ENCODE measurements around the gene KAT14.
"Not testable (repeated sequence)": the region's sequence is repeated elsewhere in the genome, so short reads cannot be mapped to it uniquely, and the experiment has no call there.

The KAT14 gene

DNA sequence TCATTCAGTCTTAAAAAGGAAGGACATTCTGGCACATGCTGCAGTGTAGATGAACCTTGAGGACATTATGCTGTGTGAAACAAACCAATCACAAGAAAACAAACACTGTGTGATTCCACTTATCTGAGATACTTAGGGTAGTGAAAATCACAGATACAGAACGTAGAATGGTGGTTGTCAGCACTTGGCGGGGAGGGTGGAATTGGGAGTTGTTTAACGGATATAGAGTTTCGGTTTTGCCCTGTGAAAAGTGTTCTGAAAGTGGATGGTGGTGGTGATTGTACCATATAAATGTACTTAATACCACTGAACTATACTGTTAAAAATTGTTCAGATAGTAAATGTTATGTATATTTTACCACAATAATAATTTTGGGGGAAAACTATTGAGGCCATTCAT lies 18.4 kb downstream of the KAT14 start:
- no peak for DNase-seq

DNA sequence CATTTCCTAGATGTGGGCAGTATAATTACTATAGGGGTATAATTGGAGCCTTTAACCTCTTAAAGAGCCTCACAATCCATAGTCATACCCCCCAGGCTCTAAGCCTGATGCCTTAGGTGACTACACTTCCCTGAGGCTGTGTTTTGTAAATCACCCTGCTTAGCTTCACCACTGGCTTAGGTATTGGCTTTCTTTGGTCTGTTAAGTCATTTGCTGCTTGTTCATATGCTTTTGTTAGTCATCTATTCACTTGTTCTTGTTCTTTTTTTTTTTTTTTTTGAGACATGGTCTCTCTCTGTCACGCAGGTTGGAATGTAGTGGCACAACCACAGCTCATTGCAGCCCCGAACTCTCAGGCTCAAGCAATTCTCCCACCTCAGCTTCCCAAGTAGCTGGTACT lies 26.7 kb downstream of the KAT14 start:
- DNase-seq: no peak

DNA sequence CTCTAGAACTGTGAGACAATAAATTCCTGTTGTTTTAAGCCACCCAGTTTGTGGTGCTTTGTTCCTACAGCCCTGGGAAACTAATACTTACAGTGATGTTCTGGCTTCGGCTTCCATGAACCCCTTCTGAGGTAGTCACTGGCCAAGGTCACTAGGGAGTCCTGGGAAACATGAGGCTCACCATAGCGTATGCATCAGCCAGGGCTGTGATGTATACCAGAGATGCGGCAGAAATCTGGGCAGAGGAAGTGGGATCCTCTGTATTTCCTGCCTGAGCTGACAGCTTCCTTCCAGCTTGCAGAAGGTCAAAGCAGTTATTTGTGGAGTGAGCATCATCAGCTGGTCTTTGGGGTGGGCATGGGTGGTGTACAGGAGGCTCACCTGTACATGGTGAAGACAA lies 27.9 kb downstream of the KAT14 start:
- DNase-seq: no peak

DNA sequence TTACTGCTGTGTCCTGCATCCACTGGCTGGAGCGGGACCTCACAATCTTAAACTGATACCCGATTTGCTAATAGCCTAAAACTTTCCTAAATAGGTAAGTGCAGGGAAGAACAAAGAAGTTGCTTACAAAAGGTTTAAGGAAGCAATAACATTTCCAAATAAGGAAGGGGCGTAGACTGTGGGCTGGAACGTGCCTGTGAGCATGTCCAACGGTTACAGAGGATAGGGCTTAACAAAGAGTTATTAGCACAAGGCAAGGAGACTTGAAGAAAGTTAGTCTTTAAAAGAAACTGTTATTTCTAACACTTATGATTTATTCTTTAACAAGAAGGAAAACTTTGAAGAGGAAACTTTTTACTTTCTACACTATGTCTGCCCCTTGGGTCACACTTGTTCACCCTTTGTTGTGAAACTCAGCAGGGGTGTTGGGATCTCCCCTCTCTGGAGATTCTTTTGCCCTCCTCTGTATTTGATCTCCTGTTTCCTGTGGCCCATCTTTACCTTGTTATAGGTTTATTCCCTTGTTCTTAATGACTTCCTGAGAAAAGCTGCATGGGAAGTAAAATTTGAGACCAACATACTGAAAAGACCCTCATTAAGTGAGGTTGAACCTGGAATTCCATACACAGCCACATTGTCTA lies 28.7 kb downstream of the KAT14 start:
- no peak for DNase-seq

DNA sequence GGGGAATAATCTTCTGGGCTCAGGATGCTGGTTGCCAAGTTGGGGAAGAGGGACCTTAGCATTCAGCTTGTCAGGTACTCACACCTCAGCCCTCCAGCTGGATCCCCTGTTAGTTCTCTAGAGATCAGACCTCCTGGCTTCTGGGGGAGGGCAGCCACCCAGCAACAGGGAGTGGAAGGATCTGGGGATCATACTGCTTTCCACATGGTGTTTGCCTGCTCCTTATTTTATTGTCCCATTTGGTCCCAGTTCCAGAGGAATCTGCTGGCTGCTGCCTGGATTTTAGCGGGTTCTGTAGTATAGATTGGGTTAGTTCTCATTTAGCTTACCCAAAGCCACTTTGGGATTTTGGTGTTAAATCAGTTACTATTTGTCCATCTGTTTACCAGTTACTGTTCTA lies 29.3 kb downstream of the KAT14 start:
- DNase-seq: no peak

DNA sequence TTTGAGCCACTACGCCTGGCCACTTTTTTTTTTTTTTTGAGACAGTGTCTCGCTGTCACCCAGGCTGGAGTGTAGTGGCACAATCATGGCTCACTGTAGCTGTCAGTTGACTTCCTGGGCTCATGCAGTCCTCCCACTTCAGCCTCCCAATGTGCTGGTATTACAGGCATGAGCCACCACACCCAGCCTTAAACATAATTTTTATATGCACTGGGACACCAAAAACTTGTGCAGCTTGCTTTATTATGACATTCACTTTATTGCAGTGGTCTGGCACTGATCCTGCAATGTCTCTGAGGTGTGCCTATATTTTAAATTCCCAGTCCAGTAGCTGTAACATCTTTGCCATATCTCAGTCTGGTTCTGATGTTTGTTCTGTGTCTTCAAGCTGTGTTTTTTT lies 34.7 kb downstream of the KAT14 start:
- no peak for DNase-seq

DNA sequence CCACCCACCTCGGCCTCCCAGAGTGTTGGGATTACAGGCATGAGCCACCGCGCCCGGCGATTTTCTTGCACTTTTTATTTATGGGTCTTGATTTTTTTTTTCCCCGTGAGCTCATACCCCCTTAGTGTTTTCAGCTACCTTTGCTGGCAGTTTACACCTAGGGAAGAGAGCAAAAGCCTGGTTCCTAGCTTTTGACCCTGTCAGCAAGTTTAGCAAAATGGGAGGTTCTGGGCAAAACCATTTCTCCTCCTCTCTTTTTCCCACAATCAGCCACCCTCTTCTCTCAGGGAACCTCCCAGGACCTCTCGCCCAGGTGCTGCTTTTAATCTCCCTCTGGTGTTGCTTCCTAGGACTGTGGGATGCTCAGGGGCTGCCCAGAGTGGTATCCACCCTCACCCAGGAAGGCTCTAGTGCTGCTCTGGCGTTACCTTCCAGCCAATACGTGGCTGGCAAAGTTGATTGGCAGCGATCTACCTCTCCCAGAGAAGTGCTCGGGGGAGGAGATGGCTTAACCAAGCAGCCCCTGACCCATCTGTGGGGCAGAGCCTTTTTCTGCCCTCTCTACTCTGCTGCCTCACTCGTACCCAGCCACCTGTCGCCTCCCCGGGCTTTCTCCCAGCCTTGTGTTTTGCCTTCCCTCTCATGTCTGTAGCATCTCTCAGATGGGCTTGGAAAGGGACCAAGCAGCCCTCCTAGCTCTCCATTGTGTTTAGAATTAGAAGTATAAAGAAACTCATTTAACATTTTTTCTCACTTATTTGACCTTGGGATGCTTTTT lies 37.4 kb downstream of the KAT14 start:
- DNase-seq: no peak

DNA sequence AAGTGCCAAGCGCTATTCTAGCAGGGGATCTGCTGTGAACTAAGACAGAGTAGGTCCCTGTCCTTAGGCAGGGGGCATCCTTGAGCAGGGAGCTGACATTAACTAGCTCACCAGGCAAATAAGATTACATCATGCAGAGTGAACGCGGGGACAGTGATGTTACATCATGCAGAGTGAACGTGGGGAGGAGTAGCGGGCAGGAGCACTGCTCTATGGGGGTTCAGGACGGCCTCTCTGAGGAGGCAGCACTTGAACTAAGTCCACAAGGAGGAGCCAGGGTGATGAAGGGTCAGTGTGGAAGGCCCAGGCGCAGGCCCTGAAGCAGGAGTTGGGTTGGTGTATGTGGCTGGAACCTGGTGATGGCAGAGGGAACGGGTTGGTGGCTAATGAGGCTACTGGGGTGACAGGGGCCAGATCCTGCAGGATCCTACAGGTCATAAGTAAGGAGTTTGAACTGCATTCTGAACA lies 38.7 kb downstream of the KAT14 start:
- DNase-seq: no peak

DNA sequence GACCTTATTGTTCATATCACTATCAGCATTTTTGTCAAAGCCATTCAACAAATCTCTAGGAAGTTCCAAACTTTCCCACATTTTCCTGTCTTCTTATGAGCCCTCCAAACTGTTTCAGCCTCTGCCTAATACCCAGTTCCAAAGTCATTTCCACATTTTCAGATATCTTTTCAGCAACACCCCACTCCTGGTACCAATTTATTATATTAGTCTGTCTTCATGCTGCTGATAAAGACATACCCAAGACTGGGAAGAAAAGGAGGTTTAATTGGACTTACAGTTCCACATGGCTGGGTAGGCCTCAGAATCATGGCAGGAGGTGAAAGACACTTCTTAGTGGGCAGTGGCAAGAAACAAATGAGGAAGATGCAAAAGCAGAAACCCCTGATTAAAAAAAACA lies 42.7 kb downstream of the KAT14 start:
- DNase-seq: not testable (repeated sequence)

DNA sequence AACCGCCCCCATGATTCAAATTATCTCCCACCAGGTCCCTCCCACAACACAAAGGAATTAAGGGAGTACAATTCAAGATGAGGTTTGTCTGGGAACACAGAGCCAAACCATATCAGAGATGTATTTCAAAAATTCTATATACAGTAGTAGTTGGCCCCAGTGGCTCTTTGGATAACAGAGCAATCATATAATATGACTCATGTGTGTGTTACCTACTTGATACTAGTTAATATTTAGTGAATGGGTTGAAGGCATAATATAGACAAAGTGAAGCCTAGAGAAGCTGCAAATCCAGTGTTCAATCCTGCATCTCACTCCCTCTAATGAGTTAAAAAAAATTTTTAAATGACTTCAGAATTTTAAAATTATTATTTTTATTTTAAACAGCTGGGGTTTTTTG lies 43.2 kb downstream of the KAT14 start:
- DNase-seq: no peak

DNA sequence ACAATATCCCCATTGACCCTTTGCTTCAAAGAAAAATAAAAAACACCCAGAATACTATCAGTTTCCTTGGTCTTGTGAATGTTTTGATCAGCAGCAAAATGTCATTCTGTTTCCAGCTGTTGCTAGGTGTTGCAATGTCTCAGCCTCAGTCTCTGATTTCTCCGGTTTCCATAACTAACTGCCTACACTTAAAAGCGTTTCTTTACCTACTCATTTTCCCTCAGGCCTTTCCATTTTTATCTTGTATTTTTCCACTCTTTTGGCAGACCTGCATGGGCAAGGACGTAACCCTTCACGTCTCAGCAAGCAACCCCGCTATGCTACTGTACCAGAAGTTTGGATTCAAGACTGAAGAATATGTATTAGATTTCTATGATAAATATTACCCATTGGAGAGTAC lies 49.4 kb downstream of the KAT14 start:
- DNase-seq: no peak

DNA sequence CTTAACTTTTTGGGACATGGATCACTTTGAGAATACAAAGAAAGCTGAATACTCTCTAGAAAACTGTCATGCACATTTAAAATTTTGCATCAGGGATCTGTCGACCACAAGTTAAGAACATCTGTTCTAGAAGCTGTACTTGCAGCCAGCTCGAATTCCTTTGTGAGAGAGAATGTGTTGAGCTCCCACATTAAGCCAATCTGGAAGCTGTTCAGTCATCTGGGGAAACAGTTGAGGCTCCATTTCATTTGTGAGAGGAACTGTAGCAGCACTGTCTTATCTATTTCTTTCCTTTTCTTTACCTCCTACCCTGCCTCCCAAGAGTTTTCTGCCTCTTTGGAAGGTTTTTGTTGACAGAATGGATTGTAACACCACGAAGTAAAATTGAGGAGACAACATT lies 50.8 kb downstream of the KAT14 start:
- no peak for DNase-seq

DNA sequence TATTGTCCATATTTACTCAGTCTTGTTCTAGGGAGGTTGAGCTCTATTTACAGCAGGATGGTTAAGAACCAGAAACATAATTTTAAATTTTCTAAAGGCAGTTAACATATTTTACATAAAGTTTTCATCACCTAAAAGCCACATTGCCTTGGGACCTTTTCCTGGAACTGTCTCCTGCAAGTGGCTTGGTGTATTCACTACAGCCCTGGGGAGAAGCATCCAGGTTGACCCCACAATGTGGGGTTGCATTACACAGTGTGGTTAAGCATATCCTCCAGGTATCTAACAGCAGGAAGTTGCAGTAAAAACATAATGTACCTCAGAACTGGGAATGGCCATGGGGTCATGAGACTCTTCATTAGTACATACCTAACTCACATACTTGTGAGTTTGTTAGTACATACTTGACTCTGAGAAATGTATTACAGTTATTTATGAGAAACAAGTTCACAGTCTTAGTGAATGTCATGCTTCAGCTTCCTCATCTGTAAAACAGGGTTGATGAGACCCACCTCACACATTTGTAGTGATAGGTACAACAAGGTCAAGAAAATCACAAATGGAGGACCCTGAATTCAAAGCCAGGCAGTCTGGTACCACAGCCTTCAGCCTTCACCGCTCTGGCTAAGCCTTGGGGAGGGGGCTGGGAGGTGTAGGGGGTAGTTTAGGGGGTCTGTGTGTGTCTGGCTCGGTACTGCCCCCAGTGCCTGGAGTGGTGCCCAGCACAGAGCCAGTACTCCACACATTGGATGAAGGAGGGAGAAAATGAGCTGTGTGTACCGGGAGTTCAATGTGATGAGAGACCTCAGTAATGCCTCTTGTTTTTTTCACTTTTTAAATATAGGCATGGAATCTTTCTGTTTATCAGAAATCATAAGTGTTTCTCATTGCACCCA lies 52.9 kb downstream of the KAT14 start:
- no peak for DNase-seq

DNA sequence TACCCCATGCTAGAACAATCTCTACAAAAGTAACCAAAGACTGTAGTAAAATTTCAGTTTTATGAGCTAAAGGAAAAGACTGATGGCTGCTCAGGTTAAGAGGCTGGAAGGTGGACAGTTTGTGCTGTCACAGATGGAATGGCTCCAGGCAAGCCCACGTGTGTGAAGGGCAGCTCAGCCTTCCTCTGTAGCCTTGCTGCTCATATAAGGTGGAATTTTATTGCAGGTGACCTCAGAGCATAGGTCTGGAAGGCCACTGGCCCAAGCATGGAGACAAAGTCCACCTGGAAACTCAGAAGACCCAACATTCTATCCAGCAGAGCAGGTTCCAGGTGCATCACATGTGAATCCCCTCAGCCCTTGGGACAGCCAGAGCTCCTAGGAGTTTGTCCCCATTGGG lies 53.6 kb downstream of the KAT14 start:
- no peak for DNase-seq

DNA sequence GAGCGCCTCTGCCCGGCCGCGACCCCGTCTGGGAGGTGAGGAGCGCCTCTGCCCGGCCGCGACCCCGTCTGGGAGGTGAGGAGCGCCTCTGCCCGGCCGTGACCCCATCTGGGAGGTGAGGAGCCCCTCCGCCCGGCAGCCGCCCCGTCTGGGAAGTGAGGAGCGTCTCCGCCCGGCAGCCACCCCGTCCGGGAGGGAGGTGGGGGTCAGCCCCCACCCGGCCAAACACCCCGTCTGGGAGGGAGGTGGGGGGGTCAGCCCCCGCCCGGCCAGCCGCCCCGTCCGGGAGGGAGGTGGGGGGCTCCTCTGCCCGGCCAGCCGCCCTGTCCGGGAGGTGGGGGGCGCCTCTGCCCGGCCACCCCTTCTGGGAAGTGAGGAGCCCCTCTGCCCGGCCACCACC lies 56.8 kb downstream of the KAT14 start:
- DNase-seq: not testable (repeated sequence)

DNA sequence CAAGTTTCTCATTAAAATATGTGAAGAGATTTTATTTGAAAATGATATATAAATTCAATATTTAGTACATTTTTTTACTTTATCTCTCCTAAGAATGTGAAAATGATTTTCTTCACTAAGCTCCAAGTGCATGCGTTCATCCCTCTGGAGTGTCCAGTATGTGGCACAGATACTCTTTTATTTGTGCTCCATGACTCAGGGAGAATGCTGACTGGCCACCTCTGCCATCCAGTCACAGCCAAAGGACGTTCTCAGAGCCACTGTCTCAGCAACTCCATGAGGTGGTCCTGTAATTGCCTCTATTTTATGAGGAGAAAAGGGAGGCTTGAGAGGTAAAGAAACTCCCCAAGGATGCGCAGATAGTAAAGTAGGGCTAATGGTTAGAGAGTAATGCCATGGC lies 58.3 kb downstream of the KAT14 start:
- DNase-seq: no peak

DNA sequence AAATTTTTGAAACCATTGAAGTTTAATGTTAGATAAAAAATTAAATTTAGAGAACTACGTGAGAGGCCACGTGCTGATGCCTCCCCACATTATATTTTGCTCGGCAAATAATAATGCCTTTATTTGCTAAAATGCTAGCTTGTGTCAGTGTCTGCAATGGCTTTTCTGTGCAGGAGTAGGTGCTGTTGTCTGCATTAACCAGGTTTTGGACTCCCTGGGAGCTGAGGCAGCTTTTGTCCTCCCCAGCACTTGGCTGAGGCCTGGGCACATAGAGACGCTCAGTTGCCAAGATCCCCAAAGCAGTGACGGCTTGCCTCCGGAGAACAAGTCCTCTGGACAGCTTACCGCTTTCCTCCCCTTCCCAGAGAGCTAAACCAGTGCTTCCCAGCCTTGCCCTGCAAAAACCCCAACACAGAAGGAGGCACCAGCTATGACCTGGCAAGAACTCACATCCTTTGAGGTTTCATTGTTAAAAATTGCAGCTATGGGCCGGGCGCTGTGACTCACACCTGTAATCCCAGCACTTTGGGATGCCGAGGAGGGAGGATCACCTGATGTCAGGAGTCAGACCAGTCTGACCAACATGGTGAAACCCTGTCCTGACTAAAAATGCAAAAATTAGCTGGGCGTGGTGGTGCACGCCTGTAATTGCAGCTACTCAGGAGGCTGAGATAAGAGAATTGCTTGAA lies 59.9 kb downstream of the KAT14 start:
- DNase-seq: no peak

DNA sequence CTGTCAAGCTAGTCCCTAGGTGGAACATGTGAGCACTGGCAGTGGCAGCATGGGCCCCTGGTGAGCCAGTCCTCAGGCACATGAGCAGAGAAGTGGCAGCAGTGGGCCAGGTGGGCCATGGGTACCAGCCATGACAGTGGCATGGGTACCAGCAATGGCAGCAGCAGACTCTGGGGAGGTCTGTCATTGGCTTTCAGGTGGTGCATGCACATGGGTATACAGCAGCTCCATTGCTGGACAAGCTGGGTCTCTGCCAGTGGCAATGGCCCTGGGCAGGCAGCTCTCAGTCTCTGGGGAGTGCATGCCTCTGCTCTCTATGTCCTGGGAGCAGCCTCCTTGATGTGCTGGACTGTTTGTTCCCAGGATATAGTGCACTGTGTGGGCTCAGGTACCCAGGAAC lies 65.3 kb downstream of the KAT14 start:
- DNase-seq: no peak

DNA sequence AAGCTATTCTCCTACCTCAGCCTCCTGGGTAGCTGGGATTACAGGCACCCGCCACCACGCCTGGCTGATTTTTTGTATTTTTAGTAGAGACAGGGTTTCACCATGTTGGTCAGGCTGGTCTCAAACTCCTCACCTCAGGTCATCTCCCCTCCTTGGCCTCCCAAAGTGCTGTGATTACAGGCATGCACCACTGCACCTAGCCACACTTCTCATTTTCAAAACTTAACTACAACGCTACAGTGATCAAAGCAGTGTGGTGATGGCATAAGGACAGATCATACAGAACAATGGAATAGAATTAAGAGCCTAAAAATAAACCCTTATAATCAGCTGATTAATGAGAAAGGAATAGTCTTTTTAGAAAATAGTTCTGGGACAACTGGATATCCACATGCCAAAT lies 66.0 kb downstream of the KAT14 start:
- not testable (repeated sequence) for DNase-seq

DNA sequence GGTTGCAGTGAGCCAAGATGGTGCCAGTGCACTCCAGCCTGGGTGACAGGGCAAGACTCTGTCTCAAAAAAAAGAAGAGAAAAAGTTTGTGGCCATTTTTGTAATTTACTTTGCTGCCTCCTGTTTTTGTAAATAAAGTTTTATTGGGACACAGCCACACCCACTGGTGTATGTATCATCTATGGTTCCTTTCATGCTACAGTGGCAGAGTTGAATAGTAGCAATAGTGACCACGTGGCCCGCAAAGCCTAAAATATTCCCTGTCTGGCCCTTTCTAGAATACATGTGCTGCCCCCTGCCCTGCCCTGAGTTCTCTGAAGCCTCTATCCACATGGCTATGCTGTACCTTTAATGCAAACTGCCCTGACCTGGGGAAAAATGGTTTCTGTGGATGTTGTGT lies 75.3 kb downstream of the KAT14 start:
- DNase-seq: no peak

DNA sequence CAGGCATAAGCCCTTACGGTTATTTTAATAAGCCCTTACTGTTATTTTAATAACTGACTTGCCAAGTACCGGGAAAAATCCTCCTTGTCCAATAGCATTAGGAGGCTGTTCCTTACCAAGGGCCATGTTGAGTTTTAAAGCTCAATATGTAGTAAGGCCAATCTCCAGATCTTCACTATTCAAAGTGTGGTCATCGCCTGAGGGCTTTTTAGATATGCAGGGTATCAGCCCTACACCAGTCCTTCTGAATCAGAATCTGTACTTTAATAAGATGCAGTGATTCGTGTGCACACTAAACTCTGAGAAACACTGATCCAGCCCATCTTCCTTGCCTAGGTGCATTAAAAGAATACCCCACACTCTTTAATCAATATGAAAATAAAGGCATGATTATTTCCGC lies 77.9 kb downstream of the KAT14 start:
- DNase-seq: no peak

DNA sequence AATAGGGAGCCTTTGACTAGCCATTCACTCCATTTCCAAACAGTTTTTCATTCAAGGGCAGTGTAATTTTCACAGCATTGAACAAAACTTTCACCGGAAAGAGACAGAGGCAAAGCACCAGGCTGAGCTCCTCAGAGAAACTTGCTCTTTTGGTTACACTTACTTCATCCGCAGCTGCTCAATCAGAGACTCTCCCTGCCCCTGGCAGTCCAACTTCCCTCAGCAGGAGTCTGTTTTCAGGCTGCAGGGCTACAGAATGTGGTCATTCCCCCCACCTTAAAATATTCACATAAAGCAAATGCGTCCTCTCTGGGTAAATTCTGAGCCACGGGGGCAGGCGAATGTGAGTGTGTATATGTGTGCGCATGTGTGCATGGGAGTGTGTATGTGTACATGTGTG lies 80.6 kb downstream of the KAT14 start:
- DNase-seq: no peak

DNA sequence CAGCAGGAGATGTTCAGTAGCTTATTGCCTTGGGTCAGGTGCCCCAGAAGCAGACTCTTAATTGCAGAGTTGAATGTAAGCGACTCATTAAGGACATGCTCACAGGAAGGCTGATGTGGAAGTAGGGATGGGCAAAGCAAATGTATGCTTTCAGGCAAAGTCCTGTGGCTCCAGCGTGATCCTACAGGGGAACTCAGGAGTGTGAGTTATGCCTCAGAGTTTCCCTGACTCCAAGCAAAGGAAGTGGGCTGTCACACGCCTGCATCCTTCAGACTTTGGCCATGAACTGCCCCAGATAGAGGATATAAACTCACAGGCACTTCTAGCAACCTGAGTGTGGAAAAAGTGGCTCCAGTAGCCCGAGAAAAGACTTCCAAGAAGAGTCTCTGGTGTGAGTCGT lies 85.7 kb downstream of the KAT14 start:
- no peak for DNase-seq
